Measurements from ENCODE around the gene RNF38.

GRCh38 chr9:36293171-36293570 lies 106.9 kb downstream of the RNF38 start:
- TF ChIP-seq CTCF (IDR thresholded peaks at IDR 0.05 in 2 of 3, conservative IDR thresholded peaks at IDR 0.05 in 1 of 3; ENCODE audit: borderline replicate concordance in 1 of 3, insufficient read depth in 1 of 3, low read depth in 2 of 3, low read length in 2 of 3) (no peak), EZH2phosphoT487 (IDR thresholded peaks at IDR 0.05; ENCODE audit: borderline replicate concordance) (no peak), FOSL1 (IDR thresholded peaks at IDR 0.05; ENCODE audit: low read depth) (no peak), EZH2 (IDR thresholded peaks at IDR 0.05) (no peak), POLR2A (IDR thresholded peaks at IDR 0.05; ENCODE audit: borderline replicate concordance, extremely low read depth, insufficient read depth, insufficient read length) (no peak), YY1 (IDR thresholded peaks at IDR 0.05; ENCODE audit: extremely low read depth, insufficient replicate concordance, low read depth, low read length) (no peak), POLR2AphosphoS5 (IDR thresholded peaks at IDR 0.05; ENCODE audit: low read depth, low read length) (no peak), SP1 (IDR thresholded peaks at IDR 0.05; ENCODE audit: low read depth) (no peak), RAD21 (IDR thresholded peaks at IDR 0.05; ENCODE audit: low read depth) (no peak), REST (IDR thresholded peaks at IDR 0.05; ENCODE audit: low read depth) (no peak), SIN3A (IDR thresholded peaks at IDR 0.05; ENCODE audit: low read depth) (no peak)
